Measurements from ENCODE around the gene PRIMPOL. TPM values are rescaled to one million over a fixed set of nuclear protein-coding genes. Genes with fewer than 3 reads are reported as not detected.
A peak's percentile ranks its signal among the peaks of the same experiment; 100 is the strongest.

The PRIMPOL gene
- total and polyA plus RNA-seq, 9 of the 15 experiments (the other 6 are each of a cell fraction or from before 2014, with no cell fraction given): 11.0 to 32.0 (median 16.1) TPM

- no peak for TF ChIP-seq PBX2 (CRISPR knock-in tag; IDR thresholded peaks at IDR 0.05; ENCODE audit: low read depth)
- peak; percentile 34; the same call in 1 of the 2 replicates for TF ChIP-seq PBX2 (tag; conservative IDR thresholded peaks at IDR 0.05; ENCODE audit: low read depth)
Observed at GRCh38 chr4:184645904-184646610, 3.5 kb upstream of the PRIMPOL start (continued).

- peak overlapping the region; percentile 91 for H3K4me2 ChIP-seq (ENCODE audit: insufficient read depth, low read length)
- H3K4me1 ChIP-seq (replicated peaks in 1 of 2; ENCODE audit: control insufficient read depth in 2 of 2, insufficient read depth in 2 of 2, low read length in 2 of 2): peaks cover 17 to 19% of the 10 kb centered on the region in 2 experiments
- H3K4me3 ChIP-seq: peak overlapping the region; percentile 96
- H3K27me3 ChIP-seq (ENCODE audit: control insufficient read depth in 2 of 2, insufficient read depth in 2 of 2, low read length in 2 of 2): no peaks in the 10 kb centered on the region
- H3K36me3 ChIP-seq (ENCODE audit: control insufficient read depth, insufficient read depth, low read length): peaks cover 42% of the 10 kb centered on the region
- ChIA-PET CTCF (ENCODE audit: low intra/inter-chr PET ratio) (interaction anchor here (0.9 kb wide), 1 partner anchor 99 kb away, joined by 3 read pairs; no protein-coding TSS in a partner anchor), POLR2A (interaction anchor here (0.6 kb wide), 1 partner anchor 137 kb away, joined by 4 read pairs; no protein-coding TSS in a partner anchor)
- peak overlapping the region; percentile 78 to 92; a peak in 1 of 4 replicates for H3K9ac ChIP-seq (ENCODE audit: insufficient read depth in 1 of 2, low read depth in 2 of 2, low read length in 2 of 2)
- 0 out of 2 replicates have a peak overlapping the region, but pooled peaks have one; percentile 60 for H2AFZ ChIP-seq (ENCODE audit: low read depth, low read length)
- BruUV-seq (replicated peaks): TSS peak; percentile 32
- WGBS (ENCODE audit: insufficient coverage, low coverage, missing lambda C conversion rate): 63% methylated on average over 7 of the region's 7 CpGs
- no peak for DNase-seq (ENCODE audit: extremely low read depth in 1 of 4, low spot score in 3 of 4)
- intact Hi-C loops (cut with micrococcal nuclease): loop anchor here (2.0 to 10.0 kb wide), 4 partner anchors 37 to 385 kb away; partner anchors contain the start of gene CENPU
- no peaks in the 10 kb centered on the region for H3K9me1 ChIP-seq (ENCODE audit: control insufficient read depth, insufficient read depth, low read length)
- no peak overlapping the region for H3K27ac ChIP-seq (ENCODE audit: extremely low read depth, low read depth, low read length)
- peaks cover 66% of the 10 kb centered on the region for H3K79me2 ChIP-seq (ENCODE audit: control insufficient read depth, insufficient read depth, low read length)
- no peak for TF ChIP-seq E2F1 (CRISPR knock-in tag; IDR thresholded peaks at IDR 0.05)
- no peak for TF ChIP-seq ZNF449 (CRISPR knock-in tag; IDR thresholded peaks at IDR 0.05)
- TF ChIP-seq ZNF644 (tag; IDR thresholded peaks at IDR 0.05; ENCODE audit: low read depth): no peak
- TF ChIP-seq SNRNP70 (optimal IDR thresholded peaks at IDR 0.05; ENCODE audit: low read depth, low read length): no peak
- 0 out of 4 replicates have a peak, but pooled peaks of 1 of the 2 experiments have one; percentile 46 for TF ChIP-seq FOXK2 (conservative IDR thresholded peaks at IDR 0.05 in 1 of 2, IDR thresholded peaks at IDR 0.05 in 1 of 2; ENCODE audit: low read depth in 2 of 2)
- TF ChIP-seq KAT7 (CRISPR knock-in tag; IDR thresholded peaks at IDR 0.05; ENCODE audit: borderline replicate concordance): peak; percentile 53; the same call in 1 of the 2 replicates
- TF ChIP-seq ZNF57 (CRISPR knock-in tag; IDR thresholded peaks at IDR 0.05): no peak
- TF ChIP-seq ETV1 (tag; conservative IDR thresholded peaks at IDR 0.05; ENCODE audit: low read depth): no peak
- no peak for TF ChIP-seq ZNF24 (IDR thresholded peaks at IDR 0.05)
- 0 out of 2 replicates have a peak, but pooled peaks have one; percentile 9 for TF ChIP-seq ZNF316 (IDR thresholded peaks at IDR 0.05)
- in situ Hi-C loops (cut with MboI): no loop called here
- no peak for FAIRE-seq
- H3K9me3 ChIP-seq (replicated peaks; ENCODE audit: control insufficient read depth, insufficient read depth, low read depth, low read length): no peaks in the 10 kb centered on the region
- ATAC-seq: no peak
- H4K20me1 ChIP-seq (replicated peaks; ENCODE audit: control insufficient read depth, insufficient read depth, low read length): peaks cover 7% of the 10 kb centered on the region; the same call in 1 of the 2 replicates
Observed at GRCh38 chr4:184647266-184648053, 2.1 kb upstream of the PRIMPOL start.

All from K562 (cell line).